Suprapubic skin (tissue), 4 donors: ENCODE data around the gene PHLDB3.

Source experiments
- POLR2A ChIP-seq, 2 donors: fragments of 450-650 bp; IDR thresholded peaks; one replicate each; pipeline ENCODE4 v1.6.1; 2017; ENCODE audit warnings: antibody characterized with exemption in 2 of 2, mild to moderate bottlenecking in 2 of 2, moderate library complexity in 2 of 2
- POLR2AphosphoS5 ChIP-seq, 3 donors: sonication (generic); formaldehyde crosslinking; IDR thresholded peaks; one replicate each; pipeline ENCODE4 v1.6.1; 2017; ENCODE audit warnings: antibody characterized with exemption in 3 of 3
- TF ChIP-seq, protein P1 (sequence below), 2 donors: fragments of 200-600 bp in 1 of 2; fragments of 450-650 bp in 1 of 2; sonication (generic) in 1 of 2; IDR thresholded peaks; one replicate each; pipeline ENCODE4 v1.5.1; 2016 to 2019; ENCODE audit warnings: antibody characterized with exemption in 2 of 2, mild to moderate bottlenecking in 1 of 2, moderate library complexity in 1 of 2

DNA sequence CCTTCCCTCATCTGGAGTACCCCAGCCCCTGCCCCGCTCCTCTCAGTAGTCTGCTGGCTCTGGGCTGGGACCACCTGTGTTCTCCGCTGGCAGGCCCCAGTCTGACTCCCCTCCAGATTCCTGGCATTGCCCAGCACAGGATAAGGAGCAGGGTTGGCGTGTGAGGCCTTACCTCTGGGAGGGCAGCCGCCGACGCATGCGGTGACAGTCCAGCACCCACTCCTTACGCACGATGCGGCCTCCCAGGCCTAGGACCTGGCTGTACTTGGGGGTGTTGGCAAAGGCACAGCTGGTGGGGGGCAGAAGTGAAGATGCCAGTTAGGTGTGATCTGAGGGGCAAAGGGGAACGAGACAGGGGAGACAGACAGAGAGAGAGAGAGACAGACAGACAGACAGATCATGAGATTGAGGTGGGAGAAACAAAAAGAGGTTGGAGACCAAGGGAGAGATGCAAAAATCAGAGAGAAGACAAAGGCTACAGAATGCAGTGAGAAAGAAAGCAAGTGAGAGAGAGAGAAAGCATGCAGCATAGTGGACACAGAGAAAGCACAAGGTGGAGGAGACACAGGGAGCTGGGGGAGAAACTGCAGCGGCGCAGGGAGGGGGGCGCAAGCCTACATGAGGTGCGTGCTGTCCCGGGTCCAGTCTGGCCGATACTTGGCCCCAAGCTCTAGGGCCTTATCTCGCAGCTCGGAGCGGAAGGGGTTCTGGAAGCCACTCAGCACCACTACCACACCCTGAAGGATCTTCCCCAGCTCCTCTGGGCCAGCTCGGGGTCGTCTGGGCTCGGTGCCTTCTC lies 47.1 kb upstream of the PHLDB3 start:
- TF ChIP-seq, protein P1, sequence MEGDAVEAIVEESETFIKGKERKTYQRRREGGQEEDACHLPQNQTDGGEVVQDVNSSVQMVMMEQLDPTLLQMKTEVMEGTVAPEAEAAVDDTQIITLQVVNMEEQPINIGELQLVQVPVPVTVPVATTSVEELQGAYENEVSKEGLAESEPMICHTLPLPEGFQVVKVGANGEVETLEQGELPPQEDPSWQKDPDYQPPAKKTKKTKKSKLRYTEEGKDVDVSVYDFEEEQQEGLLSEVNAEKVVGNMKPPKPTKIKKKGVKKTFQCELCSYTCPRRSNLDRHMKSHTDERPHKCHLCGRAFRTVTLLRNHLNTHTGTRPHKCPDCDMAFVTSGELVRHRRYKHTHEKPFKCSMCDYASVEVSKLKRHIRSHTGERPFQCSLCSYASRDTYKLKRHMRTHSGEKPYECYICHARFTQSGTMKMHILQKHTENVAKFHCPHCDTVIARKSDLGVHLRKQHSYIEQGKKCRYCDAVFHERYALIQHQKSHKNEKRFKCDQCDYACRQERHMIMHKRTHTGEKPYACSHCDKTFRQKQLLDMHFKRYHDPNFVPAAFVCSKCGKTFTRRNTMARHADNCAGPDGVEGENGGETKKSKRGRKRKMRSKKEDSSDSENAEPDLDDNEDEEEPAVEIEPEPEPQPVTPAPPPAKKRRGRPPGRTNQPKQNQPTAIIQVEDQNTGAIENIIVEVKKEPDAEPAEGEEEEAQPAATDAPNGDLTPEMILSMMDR (IDR thresholded peaks at IDR 0.05), result no peak
- TF ChIP-seq POLR2A (IDR thresholded peaks at IDR 0.05) (no peak), POLR2AphosphoS5 (IDR thresholded peaks at IDR 0.05) (no peak)
